CD14-positive monocyte (primary cell): Measurements from ENCODE around the gene GPR132. TPM values are rescaled to one million over a fixed set of nuclear protein-coding genes. Genes with fewer than 3 reads are reported as not detected.

Source experiments
- DNase-seq, 3 donors: peaks; one replicate each; pipeline ENCODE4 v3.0.0-alpha.2; 2011 to 2022
- H2AFZ ChIP-seq: 2 replicates; pipeline ENCODE4 v1.6.0; 2012; ENCODE audit warnings: mild to moderate bottlenecking, low read depth, low read length, inconsistent platforms; ENCODE audit not compliant: insufficient read depth, poor library complexity, severe bottlenecking
- H3K27ac ChIP-seq, 2 donors: 1 replicate in 1 of 2; 2 replicates in 1 of 2; pipeline ENCODE4 v1.5.1; 2012 to 2013; ENCODE audit warnings: low read length in 2 of 2, control low read depth in 1 of 2, inconsistent platforms in 1 of 2, low read depth in 1 of 2, mild to moderate bottlenecking in 1 of 2
- H3K27me3 ChIP-seq, 2 donors: one replicate each; pipeline versions ENCODE4 v1.6.0 to v1.6.1; 2011 to 2013; ENCODE audit warnings: low read length in 2 of 2; ENCODE audit not compliant: control insufficient read depth in 2 of 2, insufficient read depth in 2 of 2
- H3K36me3 ChIP-seq, 2 donors: replicated peaks in 1 of 2; 1 replicate in 1 of 2; 2 replicates in 1 of 2; pipeline versions ENCODE4 v1.5.1 to v1.6.1; 2012 to 2013; ENCODE audit warnings: low read length in 2 of 2, control low read depth in 1 of 2, inconsistent platforms in 1 of 2, mild to moderate bottlenecking in 1 of 2; ENCODE audit not compliant: insufficient read depth in 2 of 2, control insufficient read depth in 1 of 2
- H3K4me1 ChIP-seq, 2 donors: 1 replicate in 1 of 2; 2 replicates in 1 of 2; pipeline versions ENCODE4 v1.5.1 to v1.6.1; 2012 to 2013; ENCODE audit warnings: low read length in 2 of 2, control low read depth in 1 of 2, inconsistent platforms in 1 of 2, mild to moderate bottlenecking in 1 of 2, moderate library complexity in 1 of 2; ENCODE audit not compliant: insufficient read depth in 2 of 2, control insufficient read depth in 1 of 2
- H3K4me2 ChIP-seq: replicated peaks from 2 replicates; pipeline ENCODE3; 2012; ENCODE audit warnings: low read length, moderate library complexity, mild to moderate bottlenecking; ENCODE audit not compliant: poor library complexity, severe bottlenecking; ENCODE audit errors: extremely low read depth
- H3K4me3 ChIP-seq, 3 experiments: fragments of 200-600 bp in 1 of 3; sonication (generic) in 1 of 3; replicated peaks in 1 of 3; 1 replicate in 2 of 3; 2 replicates in 1 of 3; pipeline ENCODE4 v1.5.1; 2011 to 2013; ENCODE audit warnings: low read length in 3 of 3, mild to moderate bottlenecking in 3 of 3, control low read depth in 2 of 3, low read depth in 2 of 3, inconsistent platforms in 1 of 3, moderate library complexity in 1 of 3
- H3K79me2 ChIP-seq: 2 replicates; pipeline ENCODE4 v1.6.0; 2012; ENCODE audit warnings: mild to moderate bottlenecking, control low read depth, inconsistent platforms, low read length, moderate library complexity; ENCODE audit not compliant: insufficient read depth
- H3K9ac ChIP-seq: 2 replicates; pipeline ENCODE4 v1.6.0; 2017; ENCODE audit warnings: low read length, mild to moderate bottlenecking; ENCODE audit not compliant: insufficient read depth, poor library complexity, severe bottlenecking
- H3K9me3 ChIP-seq, 2 donors: replicated peaks in 1 of 2; 1 replicate in 1 of 2; 2 replicates in 1 of 2; pipeline versions ENCODE4 v1.5.1 to v1.6.1; 2012 to 2013; ENCODE audit warnings: low read length in 2 of 2, control low read depth in 1 of 2; ENCODE audit not compliant: control insufficient read depth in 1 of 2, insufficient read depth in 1 of 2
- H4K20me1 ChIP-seq: 2 replicates; pipeline ENCODE4 v1.6.0; 2012; ENCODE audit warnings: mild to moderate bottlenecking, low read length, control low read depth, moderate library complexity; ENCODE audit not compliant: insufficient read depth
- H3K27ac Mint-ChIP-seq, 7 donors: one replicate each; pipeline ENCODE4 v1.8.0; 2020; ENCODE audit warnings: mild to moderate bottlenecking in 7 of 7, mixed read lengths in 7 of 7, moderate library complexity in 6 of 7, inconsistent platforms in 2 of 7
- H3K27me3 Mint-ChIP-seq, 3 donors: one replicate each; pipeline ENCODE4 v1.8.0; 2021 to 2022; ENCODE audit warnings: low read depth in 3 of 3, mild to moderate bottlenecking in 3 of 3, mixed read lengths in 3 of 3, moderate library complexity in 3 of 3, inconsistent platforms in 1 of 3
- H3K36me3 Mint-ChIP-seq, 2 donors: one replicate each; pipeline ENCODE4 v1.8.0; 2020; ENCODE audit warnings: mixed read lengths in 2 of 2, inconsistent platforms in 1 of 2, mild to moderate bottlenecking in 1 of 2
- H3K4me1 Mint-ChIP-seq: one replicate; pipeline ENCODE4 v1.8.0; 2020; ENCODE audit warnings: mild to moderate bottlenecking, mixed read lengths
- H3K4me3 Mint-ChIP-seq, 2 donors: one replicate each; pipeline ENCODE4 v1.8.0; 2020; ENCODE audit warnings: mild to moderate bottlenecking in 2 of 2, mixed read lengths in 2 of 2, moderate library complexity in 1 of 2
- H3K9me3 Mint-ChIP-seq, 7 donors: one replicate each; pipeline ENCODE4 v1.8.0; 2020 to 2022; ENCODE audit warnings: mixed read lengths in 7 of 7, mild to moderate bottlenecking in 6 of 7, moderate library complexity in 6 of 7, inconsistent platforms in 2 of 7
- CTCF ChIP-seq: fragments of 200-600 bp; IDR thresholded peaks from one replicate; pipeline ENCODE4 v1.8.0; 2022; ENCODE audit warnings: antibody characterized with exemption, mild to moderate bottlenecking
- WGBS: methylation state at CpG from one replicate; pipeline ENCODE4 v1.1.5; 2013; ENCODE audit warnings: missing lambda C conversion rate; ENCODE audit not compliant: insufficient coverage; 5-methylcytosine and 5-hydroxymethylcytosine counted together
- intact Hi-C, 2 donors: fragments of 100-400 bp; cut with micrococcal nuclease; formaldehyde crosslinking; loops; one replicate each; pipeline versions ENCODE4 v1.15.0 to v1.15.1; 2023
- polyA plus RNA-seq, 3 donors: library from polyadenylated mRNA; depleted of rRNA in 1 of 3; unstranded in 2 of 3; stranded (reverse) in 1 of 3; fragments of 300-500 nt in 2 of 3; fragments of >200 nt in 1 of 3; fragmentation: Illumina TruSeq in 2 of 3; gene quantifications; 1 replicate in 2 of 3; 2 replicates in 1 of 3; pipeline ENCODE4 v1.2.3, GENCODE V29; 2012 to 2021

Gene GPR132
- polyA plus RNA-seq, 3 donors: 6.3 to 19.0 (median 13.0) TPM

GRCh38 chr14:105006831-105007592, 58.2 kb downstream of the GPR132 start:
- Histone ChIP-seq H3K4me1 (no peaks in the 10 kb centered on the region), H3K27me3 (no peaks in the 10 kb centered on the region), H3K79me2 (peaks cover 37% of the 10 kb centered on the region), H4K20me1 (peaks cover 4% of the 10 kb centered on the region), H3K36me3 (peaks cover 42 to 57% of the 10 kb centered on the region in 2 donors), H3K9me3 (no peaks in the 10 kb centered on the region), H3K9ac (no peak overlapping the region), H3K4me3 (no peak overlapping the region), H3K4me2 (no peak overlapping the region), H3K27ac (no peak overlapping the region), H2AFZ (no peak overlapping the region)
- H3K4me3 Mint-ChIP-seq: no peak overlapping the region
- DNase-seq: no peak
- TF ChIP-seq CTCF: no peak
- intact Hi-C loops: loop anchor here in 1 of 2 donors (10.0 kb wide), 1 partner anchor 872 kb away; the partner anchor contains the start of gene KIF26A
- 98% methylated on average over 19 of the region's 21 CpGs for WGBS
- peaks cover 40 to 58% of the 10 kb centered on the region in 2 donors for H3K36me3 Mint-ChIP-seq
- H3K9me3 Mint-ChIP-seq: no peaks in the 10 kb centered on the region
- peaks cover 0 to 2% (median 0%) of the 10 kb centered on the region in 3 donors for H3K27me3 Mint-ChIP-seq
- H3K4me1 Mint-ChIP-seq: no peaks in the 10 kb centered on the region
- H3K27ac Mint-ChIP-seq: peak overlapping the region in 3 of 7 donors; percentile 33 to 77 (median 44)

GRCh38 chr14:105005929-105006830, 59.0 kb downstream of the GPR132 start:
- H3K27me3 ChIP-seq: no peaks in the 10 kb centered on the region
- no peaks in the 10 kb centered on the region for H3K9me3 ChIP-seq
- no peaks in the 10 kb centered on the region for H3K4me1 ChIP-seq
- Mint-ChIP-seq H3K9me3 (peaks cover 0 to 2% (median 0%) of the 10 kb centered on the region in 7 donors), H3K4me3 (no peak overlapping the region), H3K27me3 (peaks cover 0 to 2% (median 0%) of the 10 kb centered on the region in 3 donors), H3K4me1 (no peaks in the 10 kb centered on the region), H3K36me3 (peaks cover 32 to 50% of the 10 kb centered on the region in 2 donors), H3K27ac (peak overlapping the region in 3 of 7 donors; percentile 44 to 60 (median 50))
- DNase-seq: no peak
- H3K27ac ChIP-seq: no peak overlapping the region
- H3K36me3 ChIP-seq: peaks cover 34 to 49% of the 10 kb centered on the region in 2 donors
- TF ChIP-seq CTCF: no peak
- H3K4me2 ChIP-seq: no peak overlapping the region
- no peak overlapping the region for H3K9ac ChIP-seq
- 93% methylated on average over 16 of the region's 21 CpGs for WGBS
- H4K20me1 ChIP-seq: no peaks in the 10 kb centered on the region
- no peak overlapping the region for H2AFZ ChIP-seq
- H3K4me3 ChIP-seq: no peak overlapping the region
- H3K79me2 ChIP-seq: peaks cover 28% of the 10 kb centered on the region
- intact Hi-C loops: loop anchor here in 1 of 2 donors (10.0 kb wide), 1 partner anchor 871 kb away; the partner anchor contains the start of gene KIF26A
